ENCODE results near the gene SLC51B. TPM values are rescaled to one million over a fixed set of nuclear protein-coding genes. Genes with fewer than 3 reads are reported as not detected.

Gene SLC51B
- polyA plus RNA-seq, 3 donors, result not detected

DNA sequence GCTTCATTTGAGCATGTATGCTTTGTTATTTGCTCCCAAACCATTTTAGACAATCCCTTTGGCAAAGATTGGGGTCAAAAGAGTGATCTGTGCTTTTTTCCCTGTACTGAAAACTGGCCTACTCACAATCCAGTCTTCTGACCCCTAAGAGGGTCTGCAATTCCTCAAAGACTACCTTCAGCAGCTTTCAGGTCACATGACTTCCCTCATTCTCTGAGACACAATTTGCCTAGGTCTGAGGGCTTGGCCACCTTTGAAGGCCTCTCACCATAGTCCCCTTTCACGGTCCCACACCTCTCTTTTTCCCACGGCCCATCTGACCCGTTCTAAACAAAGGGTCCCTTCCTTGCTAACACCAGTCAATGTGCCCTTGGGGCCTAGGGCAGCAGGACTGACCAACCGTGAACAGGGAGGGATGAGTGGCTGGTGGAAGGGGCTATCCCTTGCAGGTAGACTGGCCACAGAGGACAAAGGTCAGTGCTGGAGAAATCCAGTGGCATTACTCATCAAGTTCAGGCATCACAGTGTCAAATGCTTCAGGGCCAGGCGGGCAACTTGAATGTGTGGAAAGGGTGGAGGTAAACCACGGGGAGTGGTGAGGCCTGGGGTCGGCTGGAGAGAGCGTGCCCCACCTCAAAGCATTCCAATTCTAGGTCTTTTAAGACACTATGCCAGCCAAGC, 11.8 kb downstream of the SLC51B start:
- no peaks in the 10 kb centered on the region for H3K9me3 Mint-ChIP-seq
- H3K36me3 Mint-ChIP-seq, result no peaks in the 10 kb centered on the region
- Histone ChIP-seq H3K4me1 (ENCODE audit: control insufficient read depth in 1 of 2, insufficient read depth in 2 of 2, low read length in 2 of 2) (no peaks in the 10 kb centered on the region), H3K9ac (ENCODE audit: insufficient read depth, low read length, poor library complexity, severe bottlenecking) (no peak overlapping the region), H3K27me3 (ENCODE audit: control insufficient read depth in 2 of 2, insufficient read depth in 2 of 2, low read length in 2 of 2) (no peaks in the 10 kb centered on the region), H3K9me3 (replicated peaks in 1 of 2; ENCODE audit: control insufficient read depth in 1 of 2, insufficient read depth in 1 of 2, low read length in 2 of 2) (no peaks in the 10 kb centered on the region), H2AFZ (ENCODE audit: insufficient read depth, low read depth, low read length, poor library complexity, severe bottlenecking) (no peak overlapping the region), H3K79me2 (ENCODE audit: insufficient read depth, low read length) (no peaks in the 10 kb centered on the region), H3K27ac (ENCODE audit: low read depth in 1 of 2, low read length in 2 of 2) (no peak overlapping the region), H4K20me1 (ENCODE audit: insufficient read depth, low read length) (no peaks in the 10 kb centered on the region), H3K36me3 (replicated peaks in 1 of 2; ENCODE audit: control insufficient read depth in 1 of 2, insufficient read depth in 2 of 2, low read length in 2 of 2) (no peaks in the 10 kb centered on the region), H3K4me2 (replicated peaks; ENCODE audit: extremely low read depth, low read length, poor library complexity, severe bottlenecking) (no peak overlapping the region), H3K4me3 (replicated peaks in 1 of 3; ENCODE audit: low read depth in 2 of 3, low read length in 3 of 3) (no peak overlapping the region)
- peaks cover 5 to 11% (median 5%) of the 10 kb centered on the region in 3 donors for H3K27me3 Mint-ChIP-seq (ENCODE audit: low read depth in 3 of 3)
- intact Hi-C loops (cut with micrococcal nuclease), result loop anchor here in 1 of 2 donors (10.0 kb wide), 1 partner anchor 238 kb away; the partner anchor contains the start of gene RNU5A-1
- 96% methylated on average over 4 of the region's 8 CpGs for WGBS (ENCODE audit: insufficient coverage)
- no peak for DNase-seq
- no peaks in the 10 kb centered on the region for H3K4me1 Mint-ChIP-seq
- no peak overlapping the region for H3K4me3 Mint-ChIP-seq
- TF ChIP-seq CTCF (IDR thresholded peaks at IDR 0.05), result no peak
- peak overlapping the region in 1 of 7 donors; percentile 63 for H3K27ac Mint-ChIP-seq

DNA sequence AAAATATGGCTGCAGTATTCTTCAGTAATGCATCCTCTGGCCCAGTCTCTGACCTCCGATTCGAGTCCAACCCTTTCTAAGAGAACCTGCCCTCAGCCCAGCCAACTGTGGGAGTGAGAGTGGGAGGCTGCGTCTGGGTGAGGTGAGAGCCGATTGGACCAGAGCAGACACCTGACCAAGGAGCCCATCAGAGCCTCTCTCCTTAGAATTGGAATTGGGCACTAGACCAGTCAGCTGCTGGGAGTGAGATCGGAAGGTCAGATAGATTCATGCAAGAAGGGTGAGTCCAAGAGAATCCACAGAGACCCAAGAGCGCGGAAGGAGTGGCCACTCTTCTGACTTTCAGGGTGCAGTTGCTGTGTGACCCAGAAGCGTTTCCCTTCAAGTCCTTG, 12.4 kb downstream of the SLC51B start:
- H3K36me3 Mint-ChIP-seq, result no peaks in the 10 kb centered on the region

More for the DNA sequence above, 12.4 kb downstream of the SLC51B start:
- H3K79me2 ChIP-seq (ENCODE audit: insufficient read depth, low read length), result no peaks in the 10 kb centered on the region
- Mint-ChIP-seq H3K27ac (peak overlapping the region in 1 of 7 donors; percentile 18), H3K4me3 (no peak overlapping the region), H3K9me3 (no peaks in the 10 kb centered on the region), H3K27me3 (ENCODE audit: low read depth in 3 of 3) (peaks cover 5 to 10% (median 5%) of the 10 kb centered on the region in 3 donors), H3K4me1 (no peaks in the 10 kb centered on the region)
- no peaks in the 10 kb centered on the region for H3K36me3 ChIP-seq (replicated peaks in 1 of 2; ENCODE audit: control insufficient read depth in 1 of 2, insufficient read depth in 2 of 2, low read length in 2 of 2)
- WGBS (ENCODE audit: insufficient coverage), result 98% methylated on average over 5 of the region's 8 CpGs
- no peak overlapping the region for H2AFZ ChIP-seq (ENCODE audit: insufficient read depth, low read depth, low read length, poor library complexity, severe bottlenecking)
- H3K4me1 ChIP-seq (ENCODE audit: control insufficient read depth in 1 of 2, insufficient read depth in 2 of 2, low read length in 2 of 2), result no peaks in the 10 kb centered on the region
- no peak overlapping the region for H3K27ac ChIP-seq (ENCODE audit: low read depth in 1 of 2, low read length in 2 of 2)
- no peak overlapping the region for H3K4me3 ChIP-seq (replicated peaks in 1 of 3; ENCODE audit: low read depth in 2 of 3, low read length in 3 of 3)
- no peak overlapping the region for H3K9ac ChIP-seq (ENCODE audit: insufficient read depth, low read length, poor library complexity, severe bottlenecking)
- H3K9me3 ChIP-seq (replicated peaks in 1 of 2; ENCODE audit: control insufficient read depth in 1 of 2, insufficient read depth in 1 of 2, low read length in 2 of 2), result no peaks in the 10 kb centered on the region
- H3K27me3 ChIP-seq (ENCODE audit: control insufficient read depth in 2 of 2, insufficient read depth in 2 of 2, low read length in 2 of 2), result no peaks in the 10 kb centered on the region
- H4K20me1 ChIP-seq (ENCODE audit: insufficient read depth, low read length), result no peaks in the 10 kb centered on the region
- TF ChIP-seq CTCF (IDR thresholded peaks at IDR 0.05), result no peak
- H3K4me2 ChIP-seq (replicated peaks; ENCODE audit: extremely low read depth, low read length, poor library complexity, severe bottlenecking), result no peak overlapping the region
- intact Hi-C loops (cut with micrococcal nuclease), result loop anchor here in 1 of 2 donors (10.0 kb wide), 1 partner anchor 237 kb away; the partner anchor contains the start of gene RNU5A-1
- DNase-seq, result no peak
